GM12801 (cell line): ENCODE data around the gene TRIM36.

ENCODE experiments used
- CTCF ChIP-seq: IDR thresholded peaks from one replicate; pipeline ENCODE4 v1.5.1; 2011; ENCODE audit warnings: control low read depth; ENCODE audit not compliant: insufficient read length; ENCODE audit errors: extremely low read depth

Gene TRIM36

GRCh38 chr5:115192098-115192497 is 22.4 kb upstream of the TRIM36 start:
- TF ChIP-seq CTCF: no peak

DNA sequence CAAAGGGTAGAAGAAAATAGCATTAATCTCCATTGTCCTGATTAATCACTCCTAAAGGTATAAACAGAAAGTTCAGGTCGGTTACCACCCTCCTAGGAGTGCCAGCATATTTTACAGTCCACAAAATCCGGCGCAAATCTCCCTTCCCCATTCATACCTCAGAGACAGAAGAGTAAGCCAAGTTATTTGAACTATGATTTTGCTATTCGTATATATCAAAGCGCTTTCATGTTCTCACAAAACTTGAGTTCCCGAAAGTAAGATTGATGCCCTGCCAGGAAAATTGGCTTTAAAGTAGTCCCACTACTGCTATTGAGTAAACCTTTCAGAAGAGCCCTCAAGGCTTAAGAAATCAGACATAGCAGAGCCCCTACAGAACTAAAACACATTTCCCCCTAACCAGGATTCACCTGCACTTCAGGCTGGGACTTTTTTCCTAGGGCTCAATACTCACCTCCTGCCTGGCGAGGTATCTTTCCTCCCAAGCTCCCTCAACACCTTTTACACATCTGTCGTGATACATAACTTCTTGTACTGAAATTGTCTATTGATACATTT is 21.8 kb upstream of the TRIM36 start:
- no peak for TF ChIP-seq CTCF

- TF ChIP-seq CTCF: no peak
Measured at GRCh38 chr5:115190388-115190787, 20.7 kb upstream of the TRIM36 start.

DNA sequence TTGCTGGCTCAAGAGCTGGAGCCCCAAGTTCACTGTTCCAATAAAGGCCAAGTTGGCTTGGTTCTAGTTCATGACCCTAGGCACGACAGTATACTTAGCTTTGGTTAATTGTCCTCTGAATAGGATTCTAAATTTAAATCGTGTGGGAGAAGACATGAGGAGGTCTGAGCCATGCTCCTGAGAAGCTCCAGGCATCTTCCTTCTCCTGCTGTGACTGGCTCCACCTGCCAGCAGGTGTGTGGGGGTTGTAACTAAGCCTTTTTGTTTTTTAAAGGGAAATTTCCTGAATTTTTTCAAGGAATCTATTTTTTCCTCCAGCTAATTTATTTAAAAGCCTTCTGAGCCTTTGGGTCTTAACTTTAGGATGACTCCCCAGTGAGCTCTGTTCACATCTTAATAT is 20.2 kb upstream of the TRIM36 start:
- TF ChIP-seq CTCF: no peak

GRCh38 chr5:115186794-115187193 is 17.1 kb upstream of the TRIM36 start:
- no peak for TF ChIP-seq CTCF

GRCh38 chr5:115184770-115185169 is 15.1 kb upstream of the TRIM36 start:
- no peak for TF ChIP-seq CTCF

- no peak for TF ChIP-seq CTCF
Measured at GRCh38 chr5:115181757-115182156, 12.0 kb upstream of the TRIM36 start.
